Hindlimb muscle (tissue), 1 donor: ENCODE results near the gene ZC3H7B. TPM values are rescaled to one million over a fixed set of nuclear protein-coding genes. Genes with fewer than 3 reads are reported as not detected.
A peak's percentile ranks its signal among the peaks of the same experiment; 100 is the strongest.

Experiments used
- DNase-seq: peaks from one replicate; pipeline ENCODE4 v3.0.0-alpha.2; 2013
- polyA plus RNA-seq: library from polyadenylated mRNA; unstranded; fragments of 120-200 nt; gene quantifications from one replicate; pipeline ENCODE4 v1.2.1, GENCODE V29; 2013; ENCODE audit not compliant: insufficient read length

The ZC3H7B gene
- polyA plus RNA-seq, 1 donor: 43.4 TPM

- DNase-seq: no peak
Measured at GRCh38 chr22:41355895-41356294, 54.6 kb downstream of the ZC3H7B start.

- DNase-seq: no peak
Measured at GRCh38 chr22:41356430-41357028, 55.2 kb downstream of the ZC3H7B start.

- DNase-seq: no peak
Measured at GRCh38 chr22:41357191-41357590, 55.9 kb downstream of the ZC3H7B start.

- DNase-seq: no peak
Measured at GRCh38 chr22:41358927-41359326, 57.6 kb downstream of the ZC3H7B start.

- DNase-seq: no peak
Measured at GRCh38 chr22:41359376-41359775, 58.1 kb downstream of the ZC3H7B start.

- no peak for DNase-seq
Measured at GRCh38 chr22:41360126-41360525, 58.8 kb downstream of the ZC3H7B start.

- DNase-seq: no peak
Measured at GRCh38 chr22:41361716-41362310, 60.5 kb downstream of the ZC3H7B start.

- DNase-seq: no peak
Measured at GRCh38 chr22:41362615-41363014, 61.3 kb downstream of the ZC3H7B start.

GRCh38 chr22:41364233-41364632 lies 62.9 kb downstream of the ZC3H7B start:
- no peak for DNase-seq

GRCh38 chr22:41364955-41365354 lies 63.6 kb downstream of the ZC3H7B start:
- no peak for DNase-seq

GRCh38 chr22:41365425-41365824 lies 64.1 kb downstream of the ZC3H7B start:
- DNase-seq: no peak

GRCh38 chr22:41366323-41367029 lies 65.2 kb downstream of the ZC3H7B start:
- no peak for DNase-seq

- DNase-seq: peak; percentile 92
Measured at GRCh38 chr22:41367039-41367679, 65.8 kb downstream of the ZC3H7B start.

- no peak for DNase-seq
Measured at GRCh38 chr22:41367680-41368542, 66.6 kb downstream of the ZC3H7B start.

GRCh38 chr22:41368543-41369423 lies 67.5 kb downstream of the ZC3H7B start:
- peak; percentile 27 for DNase-seq

GRCh38 chr22:41369424-41369745 lies 68.1 kb downstream of the ZC3H7B start:
- DNase-seq: no peak

GRCh38 chr22:41369837-41370236 lies 68.5 kb downstream of the ZC3H7B start:
- no peak for DNase-seq

- no peak for DNase-seq
Measured at GRCh38 chr22:41377846-41378245, 76.5 kb downstream of the ZC3H7B start.

GRCh38 chr22:41380993-41381328 lies 79.6 kb downstream of the ZC3H7B start:
- DNase-seq: peak; percentile 81

GRCh38 chr22:41381329-41382097 lies 80.2 kb downstream of the ZC3H7B start, which contains the start of gene TEF:
Gene TEF (plus strand): TSS chr22:41381942. CDS start chr22:41382045, 103 bp downstream.
- DNase-seq: peak; percentile 98

GRCh38 chr22:41382098-41382578 lies 80.8 kb downstream of the ZC3H7B start:
- DNase-seq: peak; percentile 69
